GM10266 (cell line): ENCODE results near the gene LOXL3.

Experiments used
- DNase-seq: peaks from one replicate; pipeline ENCODE4 v3.0.0; 2012; ENCODE audit errors: extremely low spot score
- TF ChIP-seq, protein P1 (sequence below): IDR thresholded peaks from 2 replicates; pipeline ENCODE4 v1.5.1; 2012; ENCODE audit warnings: mild to moderate bottlenecking, low read depth; ENCODE audit not compliant: control insufficient read depth, insufficient read depth; ENCODE audit errors: missing control alignments

Gene LOXL3

GRCh38 chr2:74510272-74510671 is 43.5 kb downstream of the LOXL3 start:
- TF ChIP-seq, protein P1, sequence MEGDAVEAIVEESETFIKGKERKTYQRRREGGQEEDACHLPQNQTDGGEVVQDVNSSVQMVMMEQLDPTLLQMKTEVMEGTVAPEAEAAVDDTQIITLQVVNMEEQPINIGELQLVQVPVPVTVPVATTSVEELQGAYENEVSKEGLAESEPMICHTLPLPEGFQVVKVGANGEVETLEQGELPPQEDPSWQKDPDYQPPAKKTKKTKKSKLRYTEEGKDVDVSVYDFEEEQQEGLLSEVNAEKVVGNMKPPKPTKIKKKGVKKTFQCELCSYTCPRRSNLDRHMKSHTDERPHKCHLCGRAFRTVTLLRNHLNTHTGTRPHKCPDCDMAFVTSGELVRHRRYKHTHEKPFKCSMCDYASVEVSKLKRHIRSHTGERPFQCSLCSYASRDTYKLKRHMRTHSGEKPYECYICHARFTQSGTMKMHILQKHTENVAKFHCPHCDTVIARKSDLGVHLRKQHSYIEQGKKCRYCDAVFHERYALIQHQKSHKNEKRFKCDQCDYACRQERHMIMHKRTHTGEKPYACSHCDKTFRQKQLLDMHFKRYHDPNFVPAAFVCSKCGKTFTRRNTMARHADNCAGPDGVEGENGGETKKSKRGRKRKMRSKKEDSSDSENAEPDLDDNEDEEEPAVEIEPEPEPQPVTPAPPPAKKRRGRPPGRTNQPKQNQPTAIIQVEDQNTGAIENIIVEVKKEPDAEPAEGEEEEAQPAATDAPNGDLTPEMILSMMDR, result no peak
- no peak for DNase-seq

- TF ChIP-seq, protein P1, result no peak
- DNase-seq, result peak; percentile 44
These were observed 45.7 kb downstream of the LOXL3 start for GRCh38 chr2:74507926-74508520.

GRCh38 chr2:74507145-74507925 is 46.4 kb downstream of the LOXL3 start, which contains the start of gene PCGF1:
Gene PCGF1 (minus strand): TSS chr2:74507695. CDS start chr2:74507668, 27 bp downstream.
- TF ChIP-seq, protein P1, result peak; percentile 61
- peak; percentile 98 for DNase-seq

DNA sequence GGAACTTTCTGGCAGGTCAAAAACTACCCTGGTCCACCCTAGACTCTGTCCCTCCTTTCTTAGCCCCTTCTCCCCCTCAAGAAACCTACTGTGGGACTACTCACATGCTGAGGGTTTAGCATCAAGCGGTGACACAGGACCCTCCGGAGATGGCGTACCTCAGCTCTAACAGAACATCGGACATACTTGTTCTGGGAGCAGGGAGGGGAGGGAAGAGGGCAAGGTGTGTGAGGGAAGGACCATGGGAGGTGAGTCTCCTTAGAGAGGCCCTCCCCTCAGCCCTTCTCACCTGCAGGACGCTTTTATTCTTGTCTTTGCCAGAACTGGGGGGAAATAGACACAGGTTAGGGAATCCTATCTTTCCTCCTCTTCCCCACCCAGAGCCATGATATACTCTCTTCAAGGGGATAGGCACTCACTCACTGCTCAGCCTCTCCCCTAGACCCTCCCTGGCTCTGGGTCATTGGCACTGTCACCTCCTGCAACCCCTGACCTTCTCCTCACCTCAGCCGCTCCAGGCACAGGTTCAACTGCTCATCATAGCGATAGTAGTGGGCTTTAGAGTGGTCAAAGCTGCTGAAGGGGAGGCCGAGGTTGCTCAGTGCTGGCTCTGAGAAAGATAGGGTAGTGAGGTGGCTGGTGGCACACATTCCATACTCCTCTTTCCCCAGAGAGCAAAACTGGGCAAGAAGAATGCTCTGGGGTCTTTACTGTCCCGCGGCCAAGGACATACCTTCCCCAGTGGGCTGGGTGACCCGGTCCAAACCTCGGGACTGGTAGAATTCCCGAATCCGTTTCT is 48.1 kb downstream of the LOXL3 start:
- TF ChIP-seq, protein P1, result no peak
- DNase-seq, result no peak

- TF ChIP-seq, protein P1, result no peak
- DNase-seq, result no peak
These were observed 49.2 kb downstream of the LOXL3 start for GRCh38 chr2:74504591-74504990.

- DNase-seq, result no peak
These were observed 50.0 kb downstream of the LOXL3 start for GRCh38 chr2:74503506-74504475.

More at GRCh38 chr2:74503506-74504475, 50.0 kb downstream of the LOXL3 start:
- TF ChIP-seq, protein P1, result no peak
